GM19193 (cell line): ENCODE data around the gene CACNA2D3.

Experiments
- POLR2A ChIP-seq: IDR thresholded peaks from 4 replicates; pipeline ENCODE4 v1.6.1; 2011; ENCODE audit not compliant: insufficient read depth, insufficient read length; ENCODE audit errors: extremely low read depth

CACNA2D3 gene

GRCh38 chr3:54817628-54818027 lies 695.3 kb downstream of the CACNA2D3 start:
- TF ChIP-seq POLR2A: no peak

DNA sequence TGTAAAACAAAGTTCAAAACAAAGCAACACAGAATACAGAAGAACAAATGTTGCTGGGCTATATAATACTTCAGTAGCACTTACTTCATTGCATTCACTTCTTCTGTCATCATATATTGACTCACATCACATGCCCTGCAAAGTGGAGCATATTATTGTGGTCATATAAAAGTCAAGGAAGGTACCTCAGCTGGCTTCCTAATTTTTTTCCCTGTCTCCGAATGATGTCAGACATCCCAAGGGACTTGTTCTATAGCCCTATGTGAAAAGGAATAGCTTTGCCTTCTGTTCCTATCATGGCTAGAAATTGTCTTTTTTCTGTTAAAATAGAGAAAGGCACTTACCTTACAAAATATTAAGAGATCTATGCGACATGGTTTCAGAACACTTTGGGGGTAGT lies 696.1 kb downstream of the CACNA2D3 start:
- TF ChIP-seq POLR2A: no peak

DNA sequence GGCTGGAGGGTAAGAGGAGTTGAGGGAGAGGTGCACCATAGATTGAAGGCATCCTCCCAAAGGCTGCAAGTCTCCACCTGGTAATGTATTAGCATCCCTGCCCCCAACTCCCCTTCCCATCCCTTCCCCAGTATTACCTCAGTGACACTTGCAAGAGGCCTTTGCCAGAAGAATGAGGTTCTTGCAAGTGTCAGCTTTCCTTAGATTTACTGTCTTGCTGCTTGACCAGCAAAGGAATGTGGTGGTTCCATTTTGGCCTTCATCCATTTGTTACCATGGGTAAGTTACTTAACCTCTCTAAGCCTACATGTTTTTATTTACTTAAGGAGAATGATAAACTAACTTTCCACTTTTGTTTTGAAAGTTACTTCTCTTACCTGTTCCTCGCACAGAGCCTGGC lies 696.6 kb downstream of the CACNA2D3 start:
- no peak for TF ChIP-seq POLR2A

GRCh38 chr3:54819946-54820345 lies 697.6 kb downstream of the CACNA2D3 start:
- TF ChIP-seq POLR2A: no peak

DNA sequence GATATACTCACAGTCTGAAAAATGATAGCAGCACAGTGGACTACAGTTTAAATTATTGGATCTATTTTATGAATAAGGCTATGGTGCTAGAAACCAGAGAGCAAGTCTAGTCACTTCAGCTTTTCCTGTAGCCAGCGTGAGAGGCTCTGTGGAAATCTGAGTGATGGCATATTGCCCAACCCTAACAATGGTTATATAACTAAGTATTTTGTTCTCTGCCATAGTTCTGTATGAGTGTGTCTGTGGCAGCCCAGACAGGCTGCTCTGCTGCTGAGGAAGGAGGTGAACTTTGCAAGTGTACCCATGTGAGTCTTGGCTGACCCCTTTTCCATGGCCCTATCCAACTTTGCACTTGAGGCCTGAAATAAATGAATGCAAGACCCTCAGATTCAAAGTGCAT lies 699.9 kb downstream of the CACNA2D3 start:
- TF ChIP-seq POLR2A: no peak

GRCh38 chr3:54826251-54826691 lies 703.9 kb downstream of the CACNA2D3 start:
- no peak for TF ChIP-seq POLR2A

GRCh38 chr3:54827056-54827687 lies 704.8 kb downstream of the CACNA2D3 start:
- no peak for TF ChIP-seq POLR2A

- TF ChIP-seq POLR2A: no peak
Observed at GRCh38 chr3:54827776-54828175, 705.4 kb downstream of the CACNA2D3 start.

DNA sequence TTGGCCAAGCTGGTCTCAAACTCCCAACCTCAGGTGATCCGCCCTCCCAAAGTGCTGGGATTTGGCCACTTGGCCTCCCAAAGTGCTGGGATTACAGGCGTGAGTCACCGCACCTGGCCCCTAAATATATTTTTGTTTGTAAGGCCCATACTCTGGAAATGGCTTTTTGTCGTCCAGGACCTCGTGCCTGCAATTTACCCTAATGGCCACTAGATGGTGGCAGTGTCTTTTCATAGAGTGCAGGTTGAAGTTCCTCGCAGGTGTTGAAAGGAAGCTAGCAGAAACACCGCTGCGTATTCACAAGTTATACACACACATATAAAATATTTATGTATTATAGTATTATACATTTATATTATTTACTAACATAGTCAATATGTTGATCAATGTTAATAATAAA lies 708.3 kb downstream of the CACNA2D3 start:
- TF ChIP-seq POLR2A: no peak

DNA sequence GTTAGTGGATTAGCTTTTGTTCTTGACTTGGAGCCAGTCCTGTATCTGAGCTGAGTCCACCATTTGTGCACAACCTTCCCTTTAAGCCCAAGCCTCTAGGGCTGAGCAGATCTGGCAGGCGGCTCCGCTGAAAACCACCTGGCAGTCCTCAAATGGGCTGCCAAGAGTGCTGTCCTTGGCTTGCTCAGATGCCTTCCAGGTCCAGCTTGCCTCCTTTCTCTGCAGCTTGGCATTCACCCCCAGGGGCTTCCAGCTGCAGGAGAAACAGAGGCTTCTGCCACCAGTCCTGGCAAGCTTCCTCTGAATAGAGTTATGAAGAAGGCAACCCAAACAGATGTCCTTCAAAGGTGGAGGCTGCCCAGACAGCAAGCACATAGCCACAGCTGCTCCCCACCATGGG lies 708.8 kb downstream of the CACNA2D3 start:
- TF ChIP-seq POLR2A: no peak

DNA sequence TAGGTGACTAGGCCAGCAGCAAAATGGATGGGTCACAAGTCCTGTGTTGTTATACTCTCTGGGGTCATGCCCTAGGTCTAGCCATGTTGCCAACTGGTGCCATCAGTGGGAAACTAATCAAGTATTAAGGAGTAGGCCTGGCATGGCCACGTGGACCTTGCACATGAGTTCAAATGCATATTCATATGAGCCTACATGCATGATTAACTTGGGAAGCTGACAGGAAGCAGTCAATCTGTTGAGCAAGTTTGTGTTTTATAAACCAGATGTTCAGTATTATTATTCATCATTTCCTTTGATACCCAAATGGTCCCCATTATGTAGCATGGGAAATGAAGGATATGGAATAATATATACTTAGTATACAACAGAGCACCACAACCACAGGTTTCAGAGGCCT lies 710.5 kb downstream of the CACNA2D3 start:
- no peak for TF ChIP-seq POLR2A

DNA sequence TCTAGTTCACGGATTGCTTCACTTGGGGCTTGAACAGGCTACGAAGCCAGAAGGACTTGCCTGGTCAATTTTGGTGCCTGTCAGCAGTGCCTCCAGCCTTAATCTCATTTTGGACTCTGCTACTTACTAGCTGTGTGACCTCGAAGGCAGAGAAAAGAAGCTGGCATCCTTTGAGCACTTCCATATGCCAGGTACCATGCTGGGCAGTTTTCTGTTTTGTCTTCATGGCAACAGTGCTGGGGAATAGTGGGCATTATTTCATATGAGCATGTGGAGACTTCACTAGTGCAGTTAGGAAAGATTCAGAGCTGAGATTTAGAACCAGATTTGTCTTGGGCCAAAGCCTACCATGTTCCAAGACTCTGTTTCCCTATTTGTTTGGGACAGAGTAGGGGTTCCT lies 713.3 kb downstream of the CACNA2D3 start:
- TF ChIP-seq POLR2A: no peak

DNA sequence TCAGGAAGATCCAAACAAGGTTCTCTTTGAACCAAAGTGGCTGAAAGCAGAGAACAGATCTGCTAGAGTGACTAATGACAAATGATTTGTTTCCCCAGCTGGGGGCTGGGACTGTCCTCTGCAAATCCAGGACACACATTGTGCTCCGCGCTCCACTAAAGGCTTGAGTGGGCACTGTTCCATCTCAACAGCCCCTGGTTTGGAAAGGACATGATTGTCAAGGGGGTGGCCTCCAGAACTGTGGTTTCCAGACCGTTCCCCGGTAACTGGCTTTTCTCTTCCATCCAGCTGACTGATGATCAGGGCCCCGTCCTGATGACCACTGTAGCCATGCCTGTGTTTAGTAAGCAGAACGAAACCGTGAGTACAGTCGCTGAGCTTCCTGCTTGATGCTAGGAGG lies 714.5 kb downstream of the CACNA2D3 start:
- no peak for TF ChIP-seq POLR2A

DNA sequence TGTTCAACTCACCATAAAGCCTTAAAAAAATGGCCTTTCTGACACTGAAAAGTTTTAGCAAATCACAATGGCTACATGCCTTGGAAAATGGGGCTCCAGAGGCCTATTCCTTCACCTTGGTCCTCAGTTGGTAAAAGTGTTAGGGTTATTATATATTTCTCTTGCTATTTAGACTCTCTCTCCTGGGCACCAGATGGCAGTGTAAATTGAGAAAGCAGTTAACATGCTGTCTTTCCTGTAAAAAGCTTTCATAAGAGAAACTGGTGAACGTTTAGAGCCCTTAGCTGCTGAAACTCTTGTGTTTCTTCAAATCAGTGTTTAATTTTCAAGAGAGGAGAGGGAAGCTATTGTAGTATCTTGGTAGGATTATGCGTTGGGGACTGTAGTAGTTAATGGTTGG lies 715.6 kb downstream of the CACNA2D3 start:
- no peak for TF ChIP-seq POLR2A

DNA sequence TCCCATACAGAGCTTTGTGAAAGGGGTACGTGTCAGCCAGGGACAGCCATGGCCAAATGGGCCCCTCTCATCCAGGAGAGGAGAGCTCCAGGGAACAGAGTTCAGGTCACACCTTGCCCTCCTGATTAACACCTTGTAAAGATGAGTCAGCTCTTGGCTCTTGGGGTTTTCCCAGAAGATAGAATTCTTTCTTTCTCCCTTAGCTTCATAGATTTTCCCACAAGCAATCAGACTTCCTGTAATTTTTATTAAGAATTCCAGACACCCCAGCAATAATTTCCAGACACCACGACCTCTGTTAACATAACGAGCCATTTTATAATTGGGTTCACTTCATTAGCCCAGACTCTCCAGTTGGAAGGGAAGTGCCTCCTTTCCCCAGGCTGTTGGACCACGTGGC lies 719.1 kb downstream of the CACNA2D3 start:
- no peak for TF ChIP-seq POLR2A

DNA sequence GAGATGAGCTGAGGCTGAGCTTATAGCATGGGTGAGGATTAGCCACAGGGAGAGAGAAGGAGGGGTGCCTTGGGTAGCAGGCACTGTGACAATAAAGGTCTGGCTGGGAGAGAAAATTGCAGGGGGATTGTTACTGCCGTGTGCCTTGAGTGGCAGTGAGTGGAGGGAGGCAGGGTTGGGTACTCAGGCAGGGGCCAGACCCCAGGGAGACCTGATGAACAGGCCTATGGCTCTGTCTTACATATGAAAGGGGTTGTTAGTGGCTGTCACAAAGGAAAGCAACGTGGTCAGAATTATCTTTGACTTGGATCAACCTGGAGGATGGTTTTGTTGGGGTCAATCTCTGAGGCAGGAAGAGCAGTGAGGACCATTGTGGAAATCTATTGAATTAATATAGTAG lies 721.0 kb downstream of the CACNA2D3 start:
- TF ChIP-seq POLR2A: no peak

- no peak for TF ChIP-seq POLR2A
Observed at GRCh38 chr3:54844211-54844610, 721.9 kb downstream of the CACNA2D3 start.
